Measurements from ENCODE around the gene SUPV3L1.

SUPV3L1 gene

DNA sequence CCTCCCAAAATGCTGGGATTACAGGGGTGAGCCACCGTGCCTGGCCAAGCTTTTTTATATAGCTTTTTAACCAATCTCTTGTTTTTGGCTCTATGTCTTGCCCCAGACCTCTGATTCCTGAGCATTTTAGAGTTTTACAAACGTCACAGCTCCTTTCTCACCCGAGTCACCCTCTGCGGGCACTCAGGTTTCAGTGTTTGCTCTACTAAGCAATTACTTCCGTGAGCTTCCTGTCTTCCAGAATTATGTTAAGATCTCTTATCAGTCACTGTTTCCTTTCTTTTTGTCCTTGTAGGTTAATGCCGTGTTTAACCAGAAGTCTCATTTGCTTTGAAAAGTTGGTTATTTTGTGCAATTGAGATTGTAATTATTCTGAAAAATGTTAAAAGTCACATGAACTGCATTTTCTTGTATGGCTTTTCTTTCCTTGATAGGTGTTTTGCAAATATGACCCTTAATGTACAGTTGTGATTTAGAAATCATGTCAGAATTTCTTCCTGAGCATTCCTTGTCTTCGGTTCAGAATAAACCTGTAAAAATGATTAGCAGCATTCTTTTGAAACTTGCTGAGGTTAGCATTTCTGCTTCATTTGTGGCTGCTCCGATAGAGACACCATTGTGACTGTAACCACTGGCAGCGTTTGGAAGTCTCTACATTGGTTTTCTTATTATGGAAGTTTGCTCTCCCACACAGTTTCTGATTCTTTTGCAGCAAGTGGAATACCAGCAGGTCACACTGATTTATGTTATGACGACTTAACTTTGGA is 35.6 kb downstream of the SUPV3L1 start:
- no peak for DNase-seq (ENCODE audit: low read depth, low spot score)
- H3K4me3 ChIP-seq (ENCODE audit: low read depth, low read length): no peak overlapping the region
- POLR2A ChIA-PET: no interaction called here
- TF ChIP-seq, protein P1, sequence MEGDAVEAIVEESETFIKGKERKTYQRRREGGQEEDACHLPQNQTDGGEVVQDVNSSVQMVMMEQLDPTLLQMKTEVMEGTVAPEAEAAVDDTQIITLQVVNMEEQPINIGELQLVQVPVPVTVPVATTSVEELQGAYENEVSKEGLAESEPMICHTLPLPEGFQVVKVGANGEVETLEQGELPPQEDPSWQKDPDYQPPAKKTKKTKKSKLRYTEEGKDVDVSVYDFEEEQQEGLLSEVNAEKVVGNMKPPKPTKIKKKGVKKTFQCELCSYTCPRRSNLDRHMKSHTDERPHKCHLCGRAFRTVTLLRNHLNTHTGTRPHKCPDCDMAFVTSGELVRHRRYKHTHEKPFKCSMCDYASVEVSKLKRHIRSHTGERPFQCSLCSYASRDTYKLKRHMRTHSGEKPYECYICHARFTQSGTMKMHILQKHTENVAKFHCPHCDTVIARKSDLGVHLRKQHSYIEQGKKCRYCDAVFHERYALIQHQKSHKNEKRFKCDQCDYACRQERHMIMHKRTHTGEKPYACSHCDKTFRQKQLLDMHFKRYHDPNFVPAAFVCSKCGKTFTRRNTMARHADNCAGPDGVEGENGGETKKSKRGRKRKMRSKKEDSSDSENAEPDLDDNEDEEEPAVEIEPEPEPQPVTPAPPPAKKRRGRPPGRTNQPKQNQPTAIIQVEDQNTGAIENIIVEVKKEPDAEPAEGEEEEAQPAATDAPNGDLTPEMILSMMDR (IDR thresholded peaks at IDR 0.05; ENCODE audit: insufficient read depth, low read length, missing control alignments): no peak
- CTCF ChIA-PET: interaction anchor here (1.0 to 2.0 kb wide), 4 partner anchors 14 to 177 kb away, joined by 3 to 8 read pairs (median 4); no protein-coding TSS in a partner anchor

DNA sequence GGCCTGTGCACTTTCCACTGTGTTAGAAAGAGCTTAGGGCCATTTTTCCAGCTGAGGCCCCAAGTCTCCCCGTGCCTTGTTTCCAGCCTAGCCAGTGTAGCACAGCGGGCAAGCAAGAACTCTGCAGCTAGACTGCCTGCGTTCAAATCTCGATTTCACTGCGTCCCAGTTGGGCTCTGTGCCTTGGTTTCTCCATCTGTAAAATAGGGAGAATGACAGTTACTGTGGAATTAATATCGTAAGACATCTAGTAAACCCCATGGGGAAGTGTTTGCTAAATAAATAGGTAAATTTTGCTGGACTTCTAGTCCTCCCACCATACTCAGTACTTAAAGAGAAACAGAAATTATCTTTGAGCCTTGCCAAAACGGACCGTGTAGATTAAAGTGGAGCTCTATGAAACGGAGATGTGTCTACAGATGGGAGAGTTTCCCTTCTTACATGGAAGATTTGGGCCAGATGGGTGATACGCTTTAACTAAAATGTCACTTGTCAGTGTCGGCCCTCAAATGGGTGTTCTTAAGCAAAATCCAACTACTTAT is 36.6 kb downstream of the SUPV3L1 start:
- POLR2A ChIA-PET: no interaction called here
- CTCF ChIA-PET: interaction anchor here (0.8 to 2.0 kb wide), 5 partner anchors 13 to 176 kb away, joined by 3 to 8 read pairs (median 4); no protein-coding TSS in a partner anchor
- TF ChIP-seq, protein P1 (IDR thresholded peaks at IDR 0.05; ENCODE audit: insufficient read depth, low read length, missing control alignments): no peak
- H3K4me3 ChIP-seq (ENCODE audit: low read depth, low read length): no peak overlapping the region
- DNase-seq (ENCODE audit: low read depth, low spot score): no peak

- TF ChIP-seq, protein P1 (IDR thresholded peaks at IDR 0.05; ENCODE audit: insufficient read depth, low read length, missing control alignments): no peak
- H3K4me3 ChIP-seq (ENCODE audit: low read depth, low read length): no peak overlapping the region
- CTCF ChIA-PET: interaction anchor here (0.8 to 2.0 kb wide), 4 partner anchors 11 to 175 kb away, joined by 3 to 8 read pairs (median 4); no protein-coding TSS in a partner anchor
- peak; percentile 73 for DNase-seq (ENCODE audit: low read depth, low spot score)
- POLR2A ChIA-PET: no interaction called here
Measured at GRCh38 chr10:69217119-69217754, 37.2 kb downstream of the SUPV3L1 start.

GRCh38 chr10:69218831-69219230 is 38.8 kb downstream of the SUPV3L1 start:
- ChIA-PET POLR2A (no interaction called here), CTCF (interaction anchor here (1.1 to 1.5 kb wide), 2 partner anchors 10 to 124 kb away, joined by 4 to 5 read pairs; no protein-coding TSS in a partner anchor)
- H3K4me3 ChIP-seq (ENCODE audit: low read depth, low read length): no peak overlapping the region
- no peak for DNase-seq (ENCODE audit: low read depth, low spot score)
- TF ChIP-seq, protein P1 (IDR thresholded peaks at IDR 0.05; ENCODE audit: insufficient read depth, low read length, missing control alignments): no peak

DNA sequence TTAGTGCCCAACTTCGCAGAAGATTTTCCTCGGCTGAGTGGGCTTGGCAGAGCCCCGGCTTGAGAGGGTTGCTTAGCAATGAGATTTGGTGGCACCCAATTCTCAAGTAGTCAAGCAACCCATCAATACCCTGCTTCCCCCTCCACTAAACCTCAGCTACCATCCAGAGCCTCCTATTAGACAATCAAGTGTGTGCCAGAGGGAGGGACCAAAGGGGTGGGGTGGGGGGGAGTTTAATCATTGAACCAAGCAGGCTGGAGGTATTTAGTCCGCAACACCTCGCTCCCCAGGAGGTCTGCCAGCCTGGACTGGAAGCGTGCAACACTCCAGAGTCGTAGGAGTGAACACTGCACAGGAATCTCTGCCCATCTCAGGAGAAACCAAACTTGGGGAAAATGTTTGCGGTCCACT is 40.0 kb downstream of the SUPV3L1 start, which contains the start of gene HKDC1:
TSS of gene HKDC1 (plus strand) at position 292 of the 411 bp plus-strand sequence. CDS start at position 396, 104 bp downstream.
- CTCF ChIA-PET: interaction anchor here (0.8 to 2.0 kb wide), 7 partner anchors 9 to 188 kb away, joined by 3 to 8 read pairs (median 4); no protein-coding TSS in a partner anchor
- DNase-seq (ENCODE audit: low read depth, low spot score): no peak
- H3K4me3 ChIP-seq (ENCODE audit: low read depth, low read length): no peak within 1 kb of the TSS
- TF ChIP-seq, protein P1 (IDR thresholded peaks at IDR 0.05; ENCODE audit: insufficient read depth, low read length, missing control alignments): no peak
- POLR2A ChIA-PET: no interaction called here

Measured in AG04449 (cell line).